HCT116 (cell line): Measurements from ENCODE around the gene MYLK. TPM values are rescaled to one million over a fixed set of nuclear protein-coding genes. Genes with fewer than 3 reads are reported as not detected.

ENCODE experiments used
- ATAC-seq: fragments of 200-7000 bp; cut with Tn5 transposase; 2 replicates; pipeline ENCODE4 v1.9.1; 2020; ENCODE audit warnings: mild to moderate bottlenecking, moderate library complexity
- BruUV-seq: library from RNA; stranded (reverse); fragments of 400-500 nt; replicated peaks from 2 replicates; lab custom pipeline; 2021; lab: Mats Ljungman, UMichigan
- CTCF ChIA-PET: fragments of 300-600 bp; sonication (Branson Sonifier 250); formaldehyde crosslinking; loops from one replicate; lab custom pipeline; 2021; ENCODE audit warnings: antibody characterized with exemption; lab: Charles Lee
- POLR2A ChIA-PET: fragments of 300-600, 350-600 bp; sonication (Branson Sonifier 250); formaldehyde crosslinking; loops from one replicate; lab custom pipeline; 2021; ENCODE audit warnings: antibody characterized with exemption; lab: Charles Lee
- RAD21 ChIA-PET, 2 experiments: fragments of 300-600 bp; sonication (Branson Sonifier 250); formaldehyde crosslinking; loops; one replicate each; lab custom pipeline; 2023; ENCODE audit warnings: low total read pairs in 2 of 2; ENCODE audit not compliant: uncharacterized antibody in 2 of 2, unreplicated experiment in 2 of 2, low non-redundant PET in 1 of 2; lab: Charles Lee
- DNase-seq: peaks from one replicate; pipeline ENCODE4 v3.0.0-alpha.2; 2010; ENCODE audit warnings: low read depth, low spot score
- H2AFZ ChIP-seq: fragments of 200-600 bp; shearing (Covaris generic), sonication (generic); 2 replicates; pipeline ENCODE4 v1.6.1; 2017; ENCODE audit warnings: low read depth, mixed run types, mixed read lengths, antibody characterized with exemption, low read length; ENCODE audit not compliant: poor library complexity, severe bottlenecking
- H3K27ac ChIP-seq: 2 replicates; pipeline ENCODE4 v1.5.1; 2012; ENCODE audit warnings: low read depth, low read length
- H3K27me3 ChIP-seq: fragments of 200-600 bp; sonication (generic); 2 replicates; pipeline ENCODE4 v1.6.1; 2016; ENCODE audit warnings: mixed run types, low read length, mixed read lengths; ENCODE audit not compliant: insufficient read depth
- H3K36me3 ChIP-seq, 2 experiments: fragments of 200-500 bp in 1 of 2; fragments of 200-600 bp in 1 of 2; sonication (Bioruptor generic) in 1 of 2; sonication (generic) in 1 of 2; 2 replicates each; pipeline versions ENCODE4 v1.5.1 to v1.6.1; 2014 to 2016; ENCODE audit warnings: low read length in 2 of 2, inconsistent platforms in 1 of 2, mixed read lengths in 1 of 2, mixed run types in 1 of 2; ENCODE audit not compliant: insufficient read depth in 2 of 2, control insufficient read depth in 1 of 2
- H3K4me1 ChIP-seq, 2 experiments: fragments of 200-600 bp in 1 of 2; sonication (generic) in 1 of 2; 2 replicates each; pipeline versions ENCODE4 v1.5.1 to v1.6.1; 2012 to 2017; ENCODE audit warnings: low read length in 2 of 2, inconsistent platforms in 1 of 2, mild to moderate bottlenecking in 1 of 2, mixed read lengths in 1 of 2, mixed run types in 1 of 2, moderate library complexity in 1 of 2; ENCODE audit not compliant: insufficient read depth in 2 of 2, control insufficient read depth in 1 of 2
- H3K4me2 ChIP-seq: fragments of 200-600 bp; sonication (generic); 2 replicates; pipeline ENCODE4 v1.6.1; 2017; ENCODE audit warnings: mixed run types, low read length, mixed read lengths
- H3K4me3 ChIP-seq, 2 experiments: fragments of 200-600 bp in 1 of 2; sonication (generic) in 1 of 2; replicated peaks in 1 of 2; 2 replicates each; pipeline ENCODE4 v1.5.1; 2011 to 2016; ENCODE audit warnings: low read length in 2 of 2, control low read depth in 1 of 2, low read depth in 1 of 2, mild to moderate bottlenecking in 1 of 2, mixed read lengths in 1 of 2, mixed run types in 1 of 2
- H3K79me2 ChIP-seq: fragments of 200-600 bp; sonication (generic); 2 replicates; pipeline ENCODE4 v1.6.1; 2017; ENCODE audit warnings: mild to moderate bottlenecking, mixed run types, low read length, moderate library complexity, mixed read lengths; ENCODE audit not compliant: insufficient read depth
- H3K9ac ChIP-seq: fragments of 200-600 bp; sonication (generic); 2 replicates; pipeline ENCODE4 v1.6.1; 2016; ENCODE audit warnings: low read length, mixed read lengths
- H3K9me2 ChIP-seq: fragments of 200-600 bp; sonication (generic), shearing (Covaris generic); 2 replicates; pipeline ENCODE4 v1.6.1; 2017; ENCODE audit warnings: mixed run types, mild to moderate bottlenecking, moderate library complexity; ENCODE audit not compliant: insufficient read depth
- H3K9me3 ChIP-seq, 2 experiments: fragments of 200-500 bp in 1 of 2; fragments of 200-600 bp in 1 of 2; sonication (Bioruptor generic) in 1 of 2; sonication (generic) in 1 of 2; 2 replicates each; pipeline ENCODE4 v1.6.1; 2014 to 2017; ENCODE audit warnings: low read length in 2 of 2, mixed read lengths in 2 of 2, inconsistent platforms in 1 of 2, low read depth in 1 of 2, mild to moderate bottlenecking in 1 of 2, mixed run types in 1 of 2, moderate library complexity in 1 of 2; ENCODE audit not compliant: control insufficient read depth in 1 of 2, insufficient read depth in 1 of 2
- H4K20me1 ChIP-seq: fragments of 200-600 bp; sonication (generic), shearing (Covaris generic); 2 replicates; pipeline ENCODE4 v1.6.1; 2017; ENCODE audit warnings: mixed run types, mild to moderate bottlenecking, moderate library complexity; ENCODE audit not compliant: insufficient read depth
- EZH2 ChIP-seq: fragments of 200-600 bp; sonication (generic); IDR thresholded peaks from 2 replicates; pipeline ENCODE4 v1.6.1; 2017; ENCODE audit warnings: antibody characterized with exemption, mixed run types
- MAX ChIP-seq: IDR thresholded peaks from 2 replicates; pipeline ENCODE4 v1.6.1; 2012
- POLR2A ChIP-seq: IDR thresholded peaks from 2 replicates; pipeline ENCODE4 v1.7.0; 2011; ENCODE audit warnings: borderline replicate concordance; ENCODE audit not compliant: insufficient read depth, insufficient read length; ENCODE audit errors: extremely low read depth
- POLR2AphosphoS5 ChIP-seq: IDR thresholded peaks from 2 replicates; pipeline ENCODE4 v1.6.1; 2011; ENCODE audit warnings: mild to moderate bottlenecking, low read depth, low read length, moderate library complexity
- REST ChIP-seq: IDR thresholded peaks from 2 replicates; pipeline ENCODE4 v1.6.1; 2012; ENCODE audit warnings: low read depth
- SIN3A ChIP-seq: IDR thresholded peaks from 2 replicates; pipeline ENCODE4 v1.6.1; 2012; ENCODE audit warnings: low read depth
- SRF ChIP-seq: IDR thresholded peaks from 2 replicates; pipeline ENCODE4 v1.6.1; 2012; ENCODE audit warnings: low read depth
- ZBTB33 ChIP-seq: IDR thresholded peaks from 2 replicates; pipeline ENCODE4 v1.6.1; 2011; ENCODE audit warnings: mild to moderate bottlenecking, low read length, moderate library complexity; ENCODE audit not compliant: insufficient replicate concordance; ENCODE audit errors: extremely low read depth
- ZFX ChIP-seq: fragments of 450-650 bp; IDR thresholded peaks from 2 replicates; pipeline ENCODE4 v1.6.1; 2017
- intact Hi-C: fragments of 100-400 bp; cut with micrococcal nuclease; formaldehyde crosslinking; loops from 2 replicates; pipeline ENCODE4 v1.10.0; 2022
- total RNA-seq: library from RNA; stranded (reverse); gene quantifications from one replicate; pipeline ENCODE4 v1.2.1, GENCODE V29; 2021; ENCODE audit not compliant: unreplicated experiment

MYLK gene
- total RNA-seq, 1 experiment from 2014 or later: 3.8 TPM

GRCh38 chr3:123871946-123872345 is 12.2 kb downstream of the MYLK start:
- DNase-seq: no peak
- ATAC-seq: no peak
- ChIA-PET CTCF (no interaction called here), RAD21 (no interaction called here), POLR2A (no interaction called here)
- no peak for TF ChIP-seq ZBTB33
- no peak for TF ChIP-seq EZH2
- TF ChIP-seq SRF: no peak
- TF ChIP-seq MAX: no peak
- TF ChIP-seq REST: no peak
- TF ChIP-seq POLR2AphosphoS5: no peak
- TF ChIP-seq ZFX: no peak
- TF ChIP-seq POLR2A: no peak
- TF ChIP-seq SIN3A: no peak
- Histone ChIP-seq H3K4me2 (no peak overlapping the region), H3K79me2 (no peaks in the 10 kb centered on the region), H2AFZ (no peak overlapping the region), H3K9ac (no peak overlapping the region), H3K36me3 (no peaks in the 10 kb centered on the region), H3K4me1 (no peaks in the 10 kb centered on the region), H3K9me2 (no peaks in the 10 kb centered on the region; the same call in 1 of the 2 replicates), H3K4me3 (no peak overlapping the region), H4K20me1 (no peaks in the 10 kb centered on the region), H3K27ac (no peak overlapping the region), H3K9me3 (no peaks in the 10 kb centered on the region), H3K27me3 (no peaks in the 10 kb centered on the region)
- intact Hi-C loops: no loop called here
- BruUV-seq: no TSS peak
